LNCaP clone FGC (cell line): ENCODE data around the gene CDK5RAP3.
A peak's percentile ranks its signal among the peaks of the same experiment; 100 is the strongest.

Source experiments
- DNase-seq: peaks from one replicate; pipeline ENCODE4 v3.0.0-alpha.2; 2011; ENCODE audit warnings: low read depth
- H3K4me3 ChIP-seq: 2 replicates; pipeline ENCODE4 v1.5.1; 2011; ENCODE audit warnings: mild to moderate bottlenecking, low read depth, low read length, control low read depth
- TF ChIP-seq, protein P1 (sequence below): IDR thresholded peaks from 2 replicates; pipeline ENCODE4 v1.5.1; 2012; ENCODE audit warnings: mild to moderate bottlenecking; ENCODE audit not compliant: control insufficient read depth, insufficient read depth; ENCODE audit errors: extremely low read depth

Gene CDK5RAP3

DNA sequence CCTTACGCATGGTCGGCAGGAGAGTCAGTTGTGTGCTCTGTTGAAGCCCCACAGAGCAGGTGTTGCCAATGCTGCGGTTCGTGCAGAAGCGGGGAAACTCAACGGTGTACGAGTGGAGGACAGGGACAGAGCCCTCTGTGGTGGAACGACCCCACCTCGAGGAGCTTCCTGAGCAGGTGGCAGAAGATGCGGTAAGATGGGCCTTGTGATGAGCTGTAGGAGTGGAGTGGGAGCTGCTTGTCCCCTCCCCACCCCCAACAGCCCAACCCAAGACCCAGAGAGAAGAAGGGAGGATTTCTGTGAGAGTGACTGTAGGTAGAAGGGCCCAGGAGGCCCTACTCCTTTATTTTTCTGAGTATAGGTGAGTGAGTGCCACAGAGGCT, 4.9 kb downstream of the CDK5RAP3 start:
- H3K4me3 ChIP-seq: no peak overlapping the region
- no peak for DNase-seq
- TF ChIP-seq, protein P1, sequence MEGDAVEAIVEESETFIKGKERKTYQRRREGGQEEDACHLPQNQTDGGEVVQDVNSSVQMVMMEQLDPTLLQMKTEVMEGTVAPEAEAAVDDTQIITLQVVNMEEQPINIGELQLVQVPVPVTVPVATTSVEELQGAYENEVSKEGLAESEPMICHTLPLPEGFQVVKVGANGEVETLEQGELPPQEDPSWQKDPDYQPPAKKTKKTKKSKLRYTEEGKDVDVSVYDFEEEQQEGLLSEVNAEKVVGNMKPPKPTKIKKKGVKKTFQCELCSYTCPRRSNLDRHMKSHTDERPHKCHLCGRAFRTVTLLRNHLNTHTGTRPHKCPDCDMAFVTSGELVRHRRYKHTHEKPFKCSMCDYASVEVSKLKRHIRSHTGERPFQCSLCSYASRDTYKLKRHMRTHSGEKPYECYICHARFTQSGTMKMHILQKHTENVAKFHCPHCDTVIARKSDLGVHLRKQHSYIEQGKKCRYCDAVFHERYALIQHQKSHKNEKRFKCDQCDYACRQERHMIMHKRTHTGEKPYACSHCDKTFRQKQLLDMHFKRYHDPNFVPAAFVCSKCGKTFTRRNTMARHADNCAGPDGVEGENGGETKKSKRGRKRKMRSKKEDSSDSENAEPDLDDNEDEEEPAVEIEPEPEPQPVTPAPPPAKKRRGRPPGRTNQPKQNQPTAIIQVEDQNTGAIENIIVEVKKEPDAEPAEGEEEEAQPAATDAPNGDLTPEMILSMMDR: no peak

DNA sequence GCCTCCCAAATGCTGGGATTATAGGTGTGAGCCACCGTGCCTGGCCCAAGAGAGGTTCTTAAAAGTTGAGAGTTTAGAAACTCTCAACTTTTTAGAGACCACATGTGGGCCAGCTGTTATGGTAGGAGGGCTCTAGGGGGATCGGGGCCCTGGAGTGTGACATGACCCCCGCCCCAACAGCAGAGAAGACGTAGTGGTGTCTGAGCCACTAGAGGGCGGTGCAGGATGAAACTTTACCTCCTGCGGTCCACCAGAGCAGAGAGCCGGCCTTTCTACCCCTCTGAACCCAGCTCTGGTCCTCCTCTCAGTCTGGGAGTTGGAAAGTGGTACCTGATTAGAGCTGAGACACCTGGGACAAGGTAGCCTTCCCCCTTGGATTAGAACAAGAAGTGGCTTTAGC, 7.4 kb downstream of the CDK5RAP3 start:
- TF ChIP-seq, protein P1: peak; percentile 64
- H3K4me3 ChIP-seq: no peak overlapping the region
- no peak for DNase-seq

DNA sequence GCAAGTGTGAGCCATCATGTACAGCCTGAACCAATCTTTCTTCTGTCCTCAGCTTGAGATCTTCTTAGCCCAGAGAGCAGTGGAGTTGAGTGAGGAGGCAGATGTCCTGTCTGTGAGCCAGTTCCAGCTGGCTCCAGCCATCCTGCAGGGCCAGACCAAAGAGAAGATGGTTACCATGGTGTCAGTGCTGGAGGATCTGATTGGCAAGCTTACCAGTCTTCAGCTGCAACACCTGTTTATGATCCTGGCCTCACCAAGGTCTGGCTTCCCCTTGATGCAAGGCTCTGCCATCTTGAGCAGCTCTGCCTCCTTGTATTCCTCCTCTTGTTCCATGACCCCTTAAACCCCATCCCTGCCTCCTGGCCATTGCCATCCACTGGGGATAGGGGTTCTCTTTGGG, 9.6 kb downstream of the CDK5RAP3 start:
- TF ChIP-seq, protein P1: no peak
- DNase-seq: no peak
- no peak overlapping the region for H3K4me3 ChIP-seq

DNA sequence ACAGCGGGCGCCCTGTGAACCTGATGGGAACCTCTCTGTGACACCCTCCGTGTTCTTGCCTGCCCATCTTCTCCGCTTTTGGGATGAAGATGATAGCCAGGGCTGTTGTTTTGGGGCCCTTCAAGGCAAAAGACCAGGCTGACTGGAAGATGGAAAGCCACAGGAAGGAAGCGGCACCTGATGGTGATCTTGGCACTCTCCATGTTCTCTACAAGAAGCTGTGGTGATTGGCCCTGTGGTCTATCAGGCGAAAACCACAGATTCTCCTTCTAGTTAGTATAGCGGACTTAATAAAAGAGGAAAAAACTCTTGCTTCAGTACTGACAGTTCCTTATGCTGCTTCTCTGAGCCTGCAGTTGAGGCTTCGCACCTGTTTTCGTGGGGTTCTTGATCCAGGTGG, 10.5 kb downstream of the CDK5RAP3 start:
- H3K4me3 ChIP-seq: no peak overlapping the region
- TF ChIP-seq, protein P1: no peak
- DNase-seq: no peak

DNA sequence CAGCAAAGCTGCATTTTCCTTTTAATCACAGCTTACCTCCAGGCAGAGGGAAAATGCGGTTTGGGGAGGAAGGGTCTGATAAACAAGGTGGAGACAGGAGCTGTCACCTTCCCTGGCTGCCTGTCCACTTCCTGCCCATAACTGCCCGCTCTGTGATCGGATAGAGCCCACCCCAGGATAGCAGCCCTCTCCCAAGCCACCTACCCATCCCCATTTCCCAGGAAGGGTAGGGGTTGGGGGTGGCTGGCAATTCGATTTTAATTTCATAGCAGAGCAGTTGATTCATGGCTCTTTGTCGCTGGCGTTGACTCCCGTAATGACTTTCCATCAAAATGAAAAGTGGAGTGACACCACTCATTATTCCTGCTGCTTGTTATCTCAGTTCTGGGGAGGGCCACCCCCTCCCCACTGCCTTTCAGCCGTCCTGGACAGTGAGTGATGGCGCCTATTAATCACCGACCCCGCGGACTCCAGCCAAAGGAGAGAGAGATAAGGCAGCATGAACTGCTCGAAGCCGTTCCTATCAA, 11.2 kb downstream of the CDK5RAP3 start:
- no peak overlapping the region for H3K4me3 ChIP-seq
- TF ChIP-seq, protein P1: no peak
- DNase-seq: no peak

DNA sequence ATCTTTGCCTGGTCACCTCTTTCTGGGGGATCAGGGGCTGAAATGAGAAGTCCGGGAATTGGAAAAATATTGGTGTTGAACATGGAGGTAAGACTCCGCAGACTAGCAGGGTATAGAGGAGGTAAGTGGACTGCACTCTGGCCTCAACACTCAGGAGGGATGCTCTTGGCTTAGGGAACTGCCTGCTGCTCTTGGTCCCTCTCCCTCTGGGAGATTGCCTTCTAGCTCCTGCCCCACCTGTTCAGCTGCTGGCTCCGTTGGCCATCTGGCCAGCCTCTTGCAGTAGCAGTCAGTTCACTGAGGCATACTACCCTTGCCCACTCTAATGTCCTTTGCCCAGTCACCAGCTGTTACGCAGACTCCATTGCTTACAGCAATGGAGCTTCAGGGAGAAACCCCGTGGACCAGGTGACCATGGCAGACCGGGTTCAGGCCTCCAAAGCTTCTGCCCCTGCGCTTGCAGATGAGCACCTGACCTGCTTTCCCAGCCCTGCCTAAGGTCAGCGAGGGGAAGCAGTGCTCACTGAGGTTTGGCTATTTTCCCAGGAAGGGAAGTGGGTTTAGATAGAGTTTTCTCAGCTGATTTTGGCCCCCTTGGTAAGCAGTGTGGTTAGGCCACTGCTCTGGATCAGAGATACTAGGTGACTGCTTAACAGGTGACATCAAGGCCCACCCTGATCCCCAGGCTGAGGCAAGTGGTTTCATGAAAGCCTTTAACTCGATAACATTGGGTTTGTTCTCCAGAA, 11.9 kb downstream of the CDK5RAP3 start:
- no peak for DNase-seq
- TF ChIP-seq, protein P1: no peak
- H3K4me3 ChIP-seq: no peak overlapping the region
